NCI-H82 (cell line): ENCODE data around the gene ODAD3.
"Not testable (repeated sequence)": the region's sequence is repeated elsewhere in the genome, so short reads cannot be mapped to it uniquely, and the experiment has no call there.

Experiments used
- DNase-seq: peaks from one replicate; lab custom pipeline; 2025; lab: John Stamatoyannopoulos, UW

ODAD3 gene

DNA sequence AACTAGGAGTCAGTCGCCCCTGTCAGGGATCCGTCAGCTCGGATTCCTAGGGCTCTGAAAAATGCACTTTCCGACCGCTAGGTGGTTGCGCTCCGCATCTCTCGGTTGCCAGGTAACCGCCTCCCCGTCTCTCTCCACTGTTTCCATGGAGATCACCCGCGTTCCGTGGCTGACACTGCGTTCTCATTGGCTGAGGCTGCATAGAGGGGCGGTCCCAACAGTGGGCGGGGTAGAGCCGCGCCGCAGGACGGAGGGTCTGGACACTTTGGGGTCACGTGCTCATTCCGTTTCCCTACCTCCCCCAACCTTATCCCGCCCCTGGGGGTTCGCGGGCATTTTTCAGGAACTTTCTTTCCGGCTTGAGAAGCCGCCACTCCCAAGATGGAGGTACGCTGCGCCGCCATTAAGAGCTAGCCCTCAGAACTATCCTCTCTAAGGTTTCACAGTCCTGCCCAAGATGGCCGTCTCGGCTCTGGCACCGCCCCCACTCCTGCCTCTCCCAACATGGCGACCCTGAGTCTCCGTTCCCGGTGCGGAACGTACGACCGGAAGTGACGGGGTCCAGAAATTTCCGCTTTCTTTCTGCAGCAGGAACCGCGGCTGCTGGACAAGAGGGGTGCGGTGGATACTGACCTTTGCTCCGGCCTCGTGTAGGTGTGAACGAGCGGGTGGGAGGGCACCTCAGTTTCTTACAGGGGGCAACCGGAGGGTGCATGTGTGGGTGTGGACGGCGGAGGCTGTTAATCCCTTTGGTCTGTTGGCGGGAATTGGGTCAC lies at the start of gene ODAD3, which contains the start of gene PRKCSH:
Gene ODAD3 (minus strand): TSS at position 65 of the 776 bp plus-strand sequence. CDS start 105 bp downstream, outside the sequence.
Gene PRKCSH (plus strand): TSS at position 579 of the 776 bp plus-strand sequence. CDS start 483 bp downstream, outside the sequence.
- peak; percentile 100 for DNase-seq

DNA sequence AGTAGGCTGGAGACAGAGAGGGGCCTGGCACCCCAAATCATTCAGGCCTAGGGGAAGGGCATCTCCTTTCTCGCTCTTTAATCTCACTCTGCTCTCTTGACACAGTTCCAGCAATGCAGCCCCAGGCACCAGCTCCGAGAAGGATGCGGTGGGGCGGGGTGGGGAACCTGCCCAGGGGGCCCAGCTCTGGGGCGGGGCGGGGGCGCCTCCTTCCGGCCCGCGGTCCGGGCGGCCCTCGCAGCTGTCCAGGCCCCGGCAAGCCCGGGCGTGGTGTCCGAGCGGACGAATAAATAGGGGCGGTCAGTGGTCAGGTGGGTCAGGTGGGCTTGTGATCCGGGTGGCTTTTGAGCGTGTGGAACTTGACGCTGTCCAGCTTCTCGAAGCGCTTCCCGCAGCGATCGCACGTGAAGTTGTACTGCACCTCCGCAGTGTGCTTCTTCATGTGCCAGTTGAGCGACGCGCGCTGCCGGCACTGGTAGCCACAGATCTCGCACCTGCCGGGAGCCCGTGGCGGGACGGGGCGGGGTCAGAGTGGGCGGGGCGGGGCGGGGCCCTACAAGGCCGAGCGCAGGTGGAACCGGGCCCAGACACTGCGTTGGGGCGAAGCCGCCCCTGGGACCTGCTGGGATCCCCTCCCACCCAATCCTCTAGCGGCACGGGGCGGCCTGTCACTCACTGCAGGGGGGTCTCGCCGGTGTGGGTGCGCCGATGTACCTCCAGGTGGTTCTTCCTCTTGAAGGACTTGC lies 48.6 kb upstream of the ODAD3 start:
- no peak for DNase-seq

DNA sequence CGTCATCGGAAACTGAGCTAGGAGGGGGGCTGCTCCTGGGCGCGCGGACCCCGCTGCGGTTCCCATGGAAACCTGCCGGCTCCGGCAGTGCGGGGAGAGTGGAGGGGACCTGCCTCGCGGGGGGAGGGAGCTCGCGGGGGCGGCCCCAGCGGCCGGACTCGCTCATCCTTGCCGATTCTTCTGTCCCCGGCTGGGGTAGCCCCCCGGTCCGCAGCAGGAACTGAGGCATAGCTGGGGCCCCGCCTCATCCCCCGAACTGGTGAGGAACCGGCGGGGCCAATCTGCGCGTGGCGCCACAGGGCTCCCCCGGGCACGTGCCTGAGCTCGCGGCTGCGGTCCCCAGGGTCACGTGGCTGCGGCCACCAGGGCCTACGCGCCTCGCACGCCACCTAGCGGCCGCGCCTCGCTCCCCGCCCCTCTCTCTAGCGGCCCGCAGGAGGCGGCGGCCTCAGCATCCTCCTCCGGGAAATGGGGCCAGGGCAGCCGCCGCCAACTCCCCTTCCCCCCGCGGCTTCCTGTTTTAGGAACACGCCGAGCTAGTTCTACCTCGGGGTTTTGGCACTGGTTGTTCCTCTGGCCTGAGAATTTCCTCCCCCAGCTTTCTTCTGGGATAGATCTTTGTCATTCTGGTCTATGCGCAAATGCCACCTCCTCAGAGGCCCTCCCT lies 47.6 kb upstream of the ODAD3 start:
- peak; percentile 88 for DNase-seq

DNA sequence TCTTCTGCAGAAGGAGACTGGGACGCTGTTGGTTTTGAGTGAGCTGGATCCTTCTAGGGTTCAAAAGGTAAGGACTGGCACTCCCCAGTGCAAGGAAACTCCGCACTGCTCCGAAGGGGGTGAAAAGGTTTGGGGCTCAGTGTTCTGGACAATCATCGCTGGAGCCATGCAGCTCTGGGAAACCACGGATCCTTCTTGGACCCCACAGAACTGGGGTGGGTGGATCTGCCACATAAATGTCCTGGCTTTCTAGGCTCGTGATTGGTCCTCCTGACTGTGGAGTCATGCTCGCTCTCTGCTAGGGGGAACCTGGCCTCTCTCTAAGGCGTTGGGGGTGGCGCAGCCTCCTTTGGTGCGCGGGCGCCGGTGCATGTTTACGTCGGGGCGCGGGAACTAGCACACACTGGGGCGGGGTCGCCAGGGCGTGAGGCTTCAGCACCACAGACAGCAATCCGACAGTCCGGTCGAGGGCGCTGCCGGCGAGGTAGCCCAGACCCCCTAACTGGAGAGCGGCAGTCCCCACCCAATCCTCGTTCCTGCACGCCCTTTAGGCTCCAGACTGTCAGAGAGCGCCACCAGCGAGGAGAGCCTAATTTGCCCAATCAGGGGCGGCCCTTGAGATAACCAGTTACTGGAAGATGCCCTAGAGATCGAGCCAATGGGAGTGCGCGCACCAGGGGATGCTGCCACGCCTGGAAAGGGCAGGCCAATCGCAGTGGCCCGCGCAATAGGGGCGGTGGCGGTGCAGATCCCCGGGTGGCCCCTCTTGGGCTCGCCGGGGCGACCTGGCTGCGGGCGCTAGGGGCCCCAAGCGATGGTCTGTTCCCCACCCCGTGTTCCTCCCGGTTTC lies 46.8 kb upstream of the ODAD3 start:
- peak; percentile 98 for DNase-seq

DNA sequence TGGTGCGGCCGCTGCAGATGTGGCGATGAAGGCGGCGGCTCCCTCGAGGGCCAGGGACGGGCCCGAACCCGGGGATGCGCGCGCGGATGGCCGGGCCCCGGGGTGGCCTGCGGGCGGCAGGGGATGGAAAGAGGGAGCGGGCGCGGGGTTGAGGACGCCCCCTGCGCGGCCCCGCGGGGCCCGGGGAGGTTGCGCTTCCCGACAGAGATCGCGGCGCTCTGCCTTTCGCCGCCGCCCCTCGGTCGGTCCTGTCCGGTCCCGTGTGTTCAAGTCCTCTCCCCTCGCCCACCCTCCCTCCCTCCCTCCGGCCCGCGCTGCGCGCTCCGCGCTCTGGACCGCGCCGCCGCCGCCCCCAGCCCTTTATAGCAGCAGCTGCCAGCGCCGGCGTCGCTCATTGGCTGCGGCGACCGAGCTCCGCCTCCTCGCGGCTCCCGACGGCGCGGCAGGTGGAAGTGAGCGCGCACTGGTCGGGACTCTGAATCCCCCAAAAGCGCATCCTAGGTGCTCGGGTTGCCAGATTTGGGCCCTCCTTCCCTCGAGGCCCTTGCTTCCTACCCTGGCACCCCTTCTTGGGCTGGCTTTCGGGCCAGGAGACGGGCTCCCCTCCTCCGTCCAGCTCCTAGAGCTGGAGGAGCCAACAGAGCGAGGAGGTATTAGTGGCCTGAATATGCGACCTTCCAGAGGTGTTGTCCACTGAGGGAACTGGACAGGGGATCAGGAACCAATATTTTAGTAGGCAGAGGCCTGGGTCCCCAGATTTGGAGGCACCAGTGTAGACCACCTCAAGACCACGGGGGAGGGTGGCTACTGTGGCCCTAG lies 46.0 kb upstream of the ODAD3 start, which contains the start of gene ELAVL3:
Gene ELAVL3 (minus strand): TSS at position 332 of the 819 bp plus-strand sequence. CDS start 438 bp downstream, outside the sequence.
- peak; percentile 71 for DNase-seq

DNA sequence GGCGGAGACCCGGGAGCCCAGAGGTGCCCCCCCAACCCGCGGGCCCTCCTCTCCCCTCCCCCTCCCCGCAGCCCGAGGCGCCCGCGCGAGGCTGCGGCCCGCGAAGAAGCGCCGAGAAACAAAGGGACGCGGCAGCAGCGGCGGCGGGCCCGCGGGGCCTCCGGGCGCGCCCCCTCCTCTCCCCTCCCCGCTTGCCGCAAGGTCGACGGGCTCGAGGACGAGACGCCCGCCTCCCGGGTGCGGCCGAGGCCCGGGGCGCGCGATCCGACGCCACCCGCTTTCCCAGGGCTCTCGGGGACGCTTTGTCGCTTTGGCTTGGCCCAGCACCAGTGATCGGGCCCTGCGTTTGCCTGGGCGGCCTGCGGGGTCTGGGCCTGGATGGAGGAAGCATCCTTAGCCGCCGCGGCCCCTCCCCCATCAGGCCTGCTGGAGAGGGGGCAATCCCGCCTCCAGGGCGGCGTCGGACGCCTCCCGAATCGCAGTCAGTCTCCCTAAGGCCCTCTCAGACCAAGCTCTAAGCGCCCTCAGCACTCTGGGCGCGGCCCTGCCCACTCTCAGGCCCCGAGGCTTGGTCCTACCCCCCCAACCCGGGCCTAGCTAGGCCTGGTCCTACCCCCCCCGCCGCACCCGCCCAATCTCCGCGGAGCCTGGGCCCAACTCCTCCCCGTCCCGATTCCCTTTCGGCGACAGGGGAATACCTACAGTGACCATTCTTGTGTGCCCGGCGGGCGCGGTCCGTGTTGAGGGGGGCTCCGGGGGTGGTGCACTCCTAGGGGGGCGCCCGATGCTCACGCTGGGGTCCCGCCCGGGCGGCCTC lies 45.2 kb upstream of the ODAD3 start:
- DNase-seq, result peak; percentile 62

DNA sequence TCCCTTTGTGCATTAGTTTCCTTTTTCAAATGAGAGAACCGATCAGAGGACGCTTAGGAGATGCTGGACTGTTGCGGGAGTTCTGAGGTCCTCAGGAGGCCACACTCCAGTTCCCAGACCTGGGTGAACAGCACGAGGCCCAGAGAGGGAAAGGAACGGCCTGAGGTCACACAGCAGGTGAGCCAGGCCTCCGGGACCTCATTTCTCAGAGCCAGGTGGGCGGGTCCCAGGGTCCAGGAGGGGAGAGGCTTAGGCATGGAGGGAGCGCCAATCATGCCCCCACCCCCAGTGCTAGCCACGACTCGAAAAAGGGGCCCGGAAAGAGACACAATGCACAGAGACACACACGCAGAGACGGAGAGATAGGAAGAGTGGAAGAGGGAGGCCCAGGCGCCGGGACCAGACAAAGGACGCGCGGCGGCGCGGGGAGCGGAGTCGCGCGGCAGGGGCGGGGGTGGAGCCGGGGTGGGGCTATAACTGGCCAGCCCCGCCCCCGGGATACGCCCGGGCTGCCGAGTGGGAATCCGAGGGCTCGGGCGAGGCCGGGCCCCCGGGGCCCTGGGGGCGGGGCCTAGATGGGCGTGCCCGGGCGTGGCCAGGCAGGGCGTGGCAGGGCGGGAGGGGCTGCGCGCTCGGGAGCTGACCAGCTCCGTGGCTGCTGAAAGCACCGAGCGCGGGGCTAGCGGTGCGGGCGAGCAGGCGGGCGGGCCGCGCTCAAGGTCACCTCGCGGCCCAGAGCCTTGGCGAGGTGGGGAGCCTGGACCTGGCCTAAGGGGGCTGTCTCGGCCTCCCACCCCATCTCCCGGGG lies 44.4 kb upstream of the ODAD3 start:
- DNase-seq, result peak; percentile 86

DNA sequence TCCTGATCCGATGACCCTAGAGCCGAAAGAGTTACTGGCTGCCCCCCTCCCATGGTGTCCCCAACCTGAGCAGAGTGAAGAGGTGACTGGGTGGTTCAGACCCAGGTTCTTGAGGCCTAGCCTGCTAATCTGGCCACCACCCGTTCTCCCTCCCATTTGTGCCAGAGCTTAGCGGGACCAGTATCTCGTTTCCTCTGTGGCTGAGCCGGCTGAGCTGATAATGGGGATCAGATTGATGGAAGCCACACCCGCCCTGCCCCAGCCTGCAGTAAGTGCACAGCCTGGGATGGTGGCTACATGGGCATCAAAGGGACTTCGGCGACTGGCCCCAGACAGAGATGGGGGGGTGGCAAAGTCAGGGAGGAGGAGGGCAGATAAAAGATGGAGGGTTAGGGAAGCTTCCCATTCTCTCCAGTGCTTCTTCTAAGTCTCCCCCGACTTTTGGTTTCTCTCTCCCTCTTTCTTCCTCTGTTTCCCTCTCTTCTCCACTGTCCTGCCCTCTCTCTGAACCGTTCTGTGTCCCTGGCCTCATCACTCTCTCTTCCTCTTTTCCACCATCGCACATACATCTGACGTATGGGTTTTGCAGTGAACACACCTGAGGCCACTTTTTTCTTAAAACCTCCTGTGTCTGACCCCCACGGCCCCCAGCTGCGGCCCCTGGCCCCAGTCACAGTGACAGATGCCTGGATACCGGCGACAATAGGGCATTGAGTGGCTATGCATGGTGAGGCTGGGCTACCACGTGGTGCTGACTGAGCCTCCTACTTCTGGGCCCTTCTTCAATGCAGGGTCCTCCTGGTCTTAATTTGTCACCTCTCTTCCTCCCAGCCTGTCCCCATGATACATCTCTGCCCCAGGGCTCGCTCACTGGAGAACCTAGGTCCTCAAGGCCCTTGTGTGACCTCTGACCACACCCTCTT lies 43.5 kb upstream of the ODAD3 start:
- DNase-seq, result peak; percentile 91

DNA sequence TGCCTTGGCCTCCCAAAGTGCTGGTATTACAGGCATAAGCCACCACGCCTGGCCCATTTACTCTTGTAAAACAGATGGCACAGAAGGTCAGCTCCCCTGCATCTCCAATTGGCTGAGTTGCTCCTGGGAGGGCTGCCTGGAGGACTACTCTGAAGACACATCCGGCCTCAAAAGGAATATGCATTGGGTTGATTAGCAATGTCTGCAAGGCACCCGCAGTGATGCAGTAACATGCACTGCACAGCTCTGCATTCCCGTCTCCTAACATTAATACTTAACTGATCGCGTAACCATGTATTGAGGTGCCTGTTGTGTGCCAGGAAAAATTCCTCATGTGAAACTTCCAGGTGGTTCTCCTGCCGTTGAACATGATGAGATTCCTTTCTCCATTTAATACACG lies 40.9 kb upstream of the ODAD3 start:
- peak; percentile 53 for DNase-seq

DNA sequence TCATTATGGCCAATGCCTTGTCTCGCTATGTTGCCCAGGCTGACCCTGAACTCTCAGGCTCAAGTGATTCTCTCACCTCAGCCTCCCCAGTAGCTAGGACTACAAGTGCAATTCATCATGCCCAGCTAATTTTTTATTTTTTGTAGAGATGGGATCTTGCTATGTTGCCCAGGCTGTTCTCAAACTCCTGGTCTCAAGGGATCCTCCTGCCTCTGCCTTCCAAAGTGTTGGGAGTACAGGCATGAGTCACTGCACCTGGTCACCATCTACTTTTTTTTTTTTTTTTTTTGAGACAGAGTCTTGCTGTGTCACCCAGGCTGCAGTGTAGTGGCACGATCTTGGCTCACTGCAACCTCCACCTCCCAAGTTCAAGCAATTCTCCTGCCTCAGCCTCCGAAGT lies 40.4 kb upstream of the ODAD3 start:
- not testable (repeated sequence) for DNase-seq

DNA sequence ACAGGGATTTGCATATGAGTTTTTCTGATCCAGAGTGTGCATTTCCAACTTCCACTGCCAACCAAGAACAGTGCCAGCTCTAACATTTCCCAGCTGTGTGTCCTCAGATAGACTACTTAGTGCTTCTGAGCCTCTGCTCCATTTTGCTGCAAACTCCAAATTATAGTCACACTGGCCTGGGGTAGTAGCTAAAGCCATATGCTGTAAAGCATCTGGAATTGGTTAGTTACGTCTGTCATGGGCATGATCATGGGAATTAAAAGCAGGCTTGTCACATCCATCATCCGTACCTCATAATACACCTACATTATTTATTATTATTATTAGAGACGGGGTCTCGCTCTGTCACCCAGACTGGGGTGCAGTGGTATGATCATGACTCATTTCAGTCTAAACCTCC lies 38.8 kb upstream of the ODAD3 start:
- no peak for DNase-seq

DNA sequence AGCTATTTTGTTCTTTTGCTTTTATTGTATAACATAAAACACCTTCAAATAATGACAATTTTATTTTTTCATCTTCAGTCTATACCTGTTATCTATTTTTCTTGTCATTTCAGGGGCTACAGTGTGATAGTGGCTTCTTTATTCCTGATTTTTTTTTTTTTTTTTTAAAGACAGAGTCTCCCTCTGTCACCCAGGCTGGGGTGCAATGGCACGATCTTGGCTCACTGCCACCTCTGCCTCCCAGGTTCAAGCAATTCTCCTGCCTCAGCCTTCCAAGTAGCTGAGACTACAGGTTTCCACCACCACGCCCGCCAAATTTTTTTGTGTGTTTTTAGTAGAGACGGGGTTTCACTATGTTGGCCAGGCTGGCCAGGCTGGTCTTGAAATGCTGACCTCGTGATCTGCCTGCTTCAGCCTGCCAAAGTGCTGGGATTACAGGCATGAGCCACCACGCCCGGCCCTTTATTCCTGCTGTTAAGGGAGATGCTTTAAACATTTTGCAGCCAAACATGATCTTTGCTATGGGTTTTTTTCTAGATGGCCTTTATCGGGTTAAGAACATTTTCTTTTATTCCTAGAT lies 33.4 kb upstream of the ODAD3 start:
- DNase-seq, result not testable (repeated sequence)

DNA sequence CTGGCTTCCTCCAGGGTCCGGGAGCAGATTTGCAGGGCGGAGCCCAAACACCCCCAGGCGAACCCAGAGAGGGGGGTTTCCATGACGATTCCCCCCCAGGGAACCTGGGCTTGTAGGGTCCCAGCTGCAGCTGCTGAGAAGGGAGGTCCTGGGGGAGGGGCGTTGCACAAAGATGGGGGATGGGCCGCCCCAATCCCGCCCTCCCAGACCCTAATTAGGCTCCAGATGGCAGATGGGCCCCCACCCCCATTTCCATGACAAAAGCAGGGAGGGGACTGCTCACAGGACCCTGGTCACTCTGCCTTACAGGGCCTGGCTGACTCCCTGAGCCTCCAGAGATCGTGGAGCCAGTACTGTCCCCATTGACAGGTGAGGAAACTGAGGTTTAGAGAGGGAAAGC lies 30.7 kb upstream of the ODAD3 start:
- peak; percentile 23 for DNase-seq

DNA sequence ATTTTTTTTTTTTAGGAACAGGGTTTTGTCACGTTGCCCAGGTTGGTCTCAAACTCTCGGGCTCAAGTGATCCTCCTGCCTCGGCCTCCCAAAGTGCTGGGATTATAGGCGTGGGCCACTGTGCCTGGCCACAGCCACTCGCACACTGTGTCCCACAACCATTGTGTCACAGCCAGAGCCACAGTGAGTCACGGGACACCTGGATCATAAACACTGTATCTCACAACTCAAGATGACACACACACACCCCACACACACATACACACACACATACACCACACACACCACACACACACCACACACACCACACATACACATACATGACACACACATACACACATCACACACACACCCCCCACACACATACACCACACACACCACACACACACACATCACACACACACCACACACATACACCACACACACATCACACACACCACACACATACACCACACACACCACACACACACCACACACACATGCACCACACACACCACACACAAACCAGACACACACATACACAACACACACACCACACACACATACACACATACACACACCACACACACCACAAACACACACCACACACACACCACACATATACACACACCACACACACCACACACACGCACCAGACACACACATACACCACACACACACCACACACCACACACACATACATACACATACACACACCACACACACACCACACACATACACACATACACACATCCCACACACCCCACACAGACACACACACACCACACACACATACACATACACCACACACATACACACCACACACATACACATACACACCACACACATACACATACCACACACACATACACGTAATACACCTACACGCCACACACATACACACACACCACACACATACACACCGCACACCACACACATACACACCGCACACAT lies 29.7 kb upstream of the ODAD3 start:
- DNase-seq, result no peak

DNA sequence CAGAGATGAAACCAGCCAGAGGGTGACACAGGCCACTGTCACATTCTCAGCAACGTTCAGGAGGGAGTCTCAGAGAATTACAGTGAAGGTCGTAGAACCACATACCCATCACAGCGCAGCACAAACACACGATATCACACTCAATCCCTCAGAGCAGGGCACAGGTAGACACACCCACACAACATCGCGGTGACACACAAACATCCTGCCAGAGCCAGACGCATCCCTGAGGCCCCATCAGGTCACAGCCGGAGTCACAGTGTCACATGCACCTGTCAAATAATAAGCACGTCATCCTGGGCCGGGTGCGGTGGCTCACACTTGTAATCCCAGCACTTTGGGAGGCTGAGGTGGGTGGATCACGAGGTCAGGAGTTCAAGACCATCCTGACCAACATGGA lies 28.5 kb upstream of the ODAD3 start:
- DNase-seq, result no peak

DNA sequence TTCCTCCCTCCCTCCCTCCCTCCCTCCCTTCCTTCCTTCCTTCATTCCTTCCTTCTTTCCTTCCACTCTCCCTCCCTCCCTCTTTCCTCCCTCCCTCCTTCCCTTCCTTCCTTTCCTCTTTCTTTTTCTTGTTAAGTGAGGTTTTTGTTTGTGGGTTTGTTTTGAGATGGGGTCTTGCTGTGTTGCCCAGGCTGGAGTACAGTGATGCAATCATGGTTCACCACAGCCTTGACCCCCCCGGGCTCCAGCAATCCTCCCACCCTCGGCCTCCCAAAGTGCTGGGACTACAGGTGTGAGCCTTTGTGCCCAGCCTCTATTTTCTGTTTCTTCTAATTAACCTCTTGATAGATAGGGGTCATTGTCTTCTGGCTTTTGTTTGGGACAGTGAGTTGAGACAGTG lies 26.5 kb upstream of the ODAD3 start:
- no peak for DNase-seq
